H9 (cell line): Measurements from ENCODE around the gene DRD4. TPM values are rescaled to one million over a fixed set of nuclear protein-coding genes. Genes with fewer than 3 reads are reported as not detected.

ENCODE experiments used
- DNase-seq: peaks from one replicate; pipeline ENCODE4 v3.0.0-alpha.2; 2017
- H2AFZ ChIP-seq: one replicate; pipeline ENCODE4 v1.6.1; 2013; ENCODE audit warnings: mild to moderate bottlenecking, low read length, control low read depth, moderate library complexity
- H2AK5ac ChIP-seq: 2 replicates; pipeline ENCODE4 v1.6.1; 2013; ENCODE audit warnings: low read length, control low read depth, mixed read lengths; ENCODE audit not compliant: insufficient read length
- H2BK120ac ChIP-seq: one replicate; pipeline ENCODE4 v1.6.1; 2013; ENCODE audit warnings: low read depth, mild to moderate bottlenecking, low read length, control low read depth, inconsistent platforms; ENCODE audit not compliant: poor library complexity, severe bottlenecking
- H2BK12ac ChIP-seq: 2 replicates; pipeline ENCODE4 v1.6.1; 2013; ENCODE audit warnings: low read length, control low read depth, mixed read lengths, low read depth; ENCODE audit not compliant: insufficient read length
- H2BK15ac ChIP-seq: 2 replicates; pipeline ENCODE4 v1.6.1; 2013; ENCODE audit warnings: low read depth, low read length, control low read depth
- H2BK20ac ChIP-seq: one replicate; pipeline ENCODE4 v1.6.1; 2013; ENCODE audit warnings: low read depth, mild to moderate bottlenecking, low read length, control low read depth, inconsistent platforms; ENCODE audit not compliant: poor library complexity, severe bottlenecking
- H2BK5ac ChIP-seq: 2 replicates; pipeline ENCODE4 v1.6.1; 2013; ENCODE audit warnings: low read length, control low read depth, mixed read lengths; ENCODE audit not compliant: insufficient read length
- H3K14ac ChIP-seq: 2 replicates; pipeline ENCODE4 v1.6.1; 2013; ENCODE audit warnings: low read length, control low read depth; ENCODE audit not compliant: insufficient read depth
- H3K18ac ChIP-seq: 2 replicates; pipeline ENCODE4 v1.6.1; 2013; ENCODE audit warnings: low read depth, mild to moderate bottlenecking, mixed read lengths, low read length, control low read depth; ENCODE audit not compliant: insufficient read length
- H3K23ac ChIP-seq: 2 replicates; pipeline ENCODE4 v1.6.1; 2013; ENCODE audit warnings: low read length, control low read depth, mixed read lengths, low read depth; ENCODE audit not compliant: insufficient read length
- H3K23me2 ChIP-seq: 2 replicates; pipeline ENCODE4 v1.6.1; 2013; ENCODE audit warnings: low read depth, mild to moderate bottlenecking, mixed read lengths, low read length, control low read depth; ENCODE audit not compliant: insufficient read length, poor library complexity, severe bottlenecking
- H3K27ac ChIP-seq: 2 replicates; pipeline ENCODE4 v1.5.1; 2013; ENCODE audit warnings: low read length, control low read depth, mixed read lengths, low read depth; ENCODE audit not compliant: insufficient read length
- H3K27me3 ChIP-seq: 2 replicates; pipeline ENCODE4 v1.6.1; 2013; ENCODE audit warnings: low read length, control low read depth, inconsistent platforms; ENCODE audit not compliant: insufficient read depth
- H3K4ac ChIP-seq: 2 replicates; pipeline ENCODE4 v1.6.1; 2013; ENCODE audit warnings: low read depth, mild to moderate bottlenecking, control low read depth, inconsistent platforms, low read length, moderate library complexity
- H3K4me1 ChIP-seq: 2 replicates; pipeline ENCODE4 v1.6.1; 2013; ENCODE audit warnings: low read length, control low read depth, inconsistent platforms; ENCODE audit not compliant: insufficient read depth
- H3K4me2 ChIP-seq: 2 replicates; pipeline ENCODE4 v1.6.1; 2013; ENCODE audit warnings: low read length, control low read depth, mixed read lengths; ENCODE audit not compliant: insufficient read length, insufficient read depth
- H3K56ac ChIP-seq: 2 replicates; pipeline ENCODE4 v1.6.1; 2013; ENCODE audit warnings: low read depth, mild to moderate bottlenecking, mixed read lengths, low read length, control low read depth; ENCODE audit not compliant: insufficient read length
- H3K79me1 ChIP-seq: 2 replicates; pipeline ENCODE4 v1.6.1; 2013; ENCODE audit warnings: low read depth, mild to moderate bottlenecking, moderate library complexity, low read length, control low read depth, inconsistent platforms; ENCODE audit not compliant: insufficient read depth, poor library complexity, severe bottlenecking
- H3K79me2 ChIP-seq: 2 replicates; pipeline ENCODE4 v1.6.1; 2013; ENCODE audit warnings: low read length, control low read depth, inconsistent platforms; ENCODE audit not compliant: insufficient read depth
- H3K9ac ChIP-seq: 2 replicates; pipeline ENCODE4 v1.6.1; 2013; ENCODE audit warnings: low read length, control low read depth, mixed read lengths; ENCODE audit not compliant: insufficient read length; ENCODE audit errors: extremely low read depth
- H3K9me3 ChIP-seq: one replicate; pipeline ENCODE4 v1.6.1; 2013; ENCODE audit warnings: low read depth, low read length, inconsistent platforms; ENCODE audit not compliant: control insufficient read depth
- H3T11ph ChIP-seq: one replicate; pipeline ENCODE4 v1.6.1; 2013; ENCODE audit warnings: mild to moderate bottlenecking, low read length, control low read depth, inconsistent platforms
- H4K20me1 ChIP-seq: one replicate; pipeline ENCODE4 v1.6.1; 2013; ENCODE audit not compliant: control insufficient read depth, insufficient read length, insufficient read depth
- H4K5ac ChIP-seq: 2 replicates; pipeline ENCODE4 v1.6.1; 2013; ENCODE audit warnings: low read depth, mild to moderate bottlenecking, mixed read lengths, low read length, control low read depth; ENCODE audit not compliant: insufficient read length
- H4K8ac ChIP-seq: replicated peaks from 2 replicates; pipeline ENCODE4 v1.6.1; 2013; ENCODE audit warnings: low read length, control low read depth, mixed read lengths, low read depth; ENCODE audit not compliant: insufficient read length
- H4K91ac ChIP-seq: 2 replicates; pipeline ENCODE4 v1.6.1; 2013; ENCODE audit warnings: low read depth, mild to moderate bottlenecking, moderate library complexity, mixed read lengths, low read length, control low read depth; ENCODE audit not compliant: insufficient read length
- H3K27ac Mint-ChIP-seq, 3 experiments: 2 replicates in 2 of 3; 3 replicates in 1 of 3; pipeline ENCODE4 v1.8.0; 2020 to 2021; ENCODE audit warnings: mixed read lengths in 3 of 3, mild to moderate bottlenecking in 1 of 3, moderate library complexity in 1 of 3
- H3K27me3 Mint-ChIP-seq: 2 replicates; pipeline ENCODE4 v1.8.0; 2021; ENCODE audit warnings: low read depth, mild to moderate bottlenecking, moderate library complexity, mixed read lengths
- H3K36me3 Mint-ChIP-seq, 3 experiments: 2 replicates in 2 of 3; 3 replicates in 1 of 3; pipeline ENCODE4 v1.8.0; 2020 to 2021; ENCODE audit warnings: low read depth in 3 of 3, mixed read lengths in 3 of 3; ENCODE audit not compliant: insufficient read depth in 1 of 3
- H3K4me1 Mint-ChIP-seq, 2 experiments: 2 replicates each; pipeline ENCODE4 v1.8.0; 2020; ENCODE audit warnings: mixed read lengths in 2 of 2
- H3K4me3 Mint-ChIP-seq, 2 experiments: 2 replicates in 1 of 2; 3 replicates in 1 of 2; pipeline ENCODE4 v1.8.0; 2020 to 2021; ENCODE audit warnings: mild to moderate bottlenecking in 2 of 2, mixed read lengths in 2 of 2, moderate library complexity in 1 of 2
- H3K9me3 Mint-ChIP-seq, 2 experiments: 2 replicates in 1 of 2; 3 replicates in 1 of 2; pipeline ENCODE4 v1.8.0; 2020; ENCODE audit warnings: mild to moderate bottlenecking in 2 of 2, mixed read lengths in 2 of 2, moderate library complexity in 1 of 2
- CTCF ChIP-seq: fragments of 200-600 bp; sonication (generic); conservative IDR thresholded peaks from 3 replicates; pipeline ENCODE4 v1.8.0; 2021; ENCODE audit warnings: antibody characterized with exemption, mild to moderate bottlenecking
- WGBS: extraction: QIAGEN DNeasy Blood & Tissue Kit; methylation state at CpG from one replicate; pipeline ENCODE4 v1.1.7; 2013; ENCODE audit warnings: missing lambda C conversion rate, low lambda C conversion rate, mixed read lengths; ENCODE audit not compliant: insufficient read length; ENCODE audit errors: extremely low coverage; 5-methylcytosine and 5-hydroxymethylcytosine counted together
- total RNA-seq: library from RNA; stranded (reverse); gene quantifications from 2 replicates; pipeline ENCODE4 v1.2.1, GENCODE V29; 2021

The DRD4 gene
- total RNA-seq, 1 experiment from 2014 or later, result 6.8 TPM

DNA sequence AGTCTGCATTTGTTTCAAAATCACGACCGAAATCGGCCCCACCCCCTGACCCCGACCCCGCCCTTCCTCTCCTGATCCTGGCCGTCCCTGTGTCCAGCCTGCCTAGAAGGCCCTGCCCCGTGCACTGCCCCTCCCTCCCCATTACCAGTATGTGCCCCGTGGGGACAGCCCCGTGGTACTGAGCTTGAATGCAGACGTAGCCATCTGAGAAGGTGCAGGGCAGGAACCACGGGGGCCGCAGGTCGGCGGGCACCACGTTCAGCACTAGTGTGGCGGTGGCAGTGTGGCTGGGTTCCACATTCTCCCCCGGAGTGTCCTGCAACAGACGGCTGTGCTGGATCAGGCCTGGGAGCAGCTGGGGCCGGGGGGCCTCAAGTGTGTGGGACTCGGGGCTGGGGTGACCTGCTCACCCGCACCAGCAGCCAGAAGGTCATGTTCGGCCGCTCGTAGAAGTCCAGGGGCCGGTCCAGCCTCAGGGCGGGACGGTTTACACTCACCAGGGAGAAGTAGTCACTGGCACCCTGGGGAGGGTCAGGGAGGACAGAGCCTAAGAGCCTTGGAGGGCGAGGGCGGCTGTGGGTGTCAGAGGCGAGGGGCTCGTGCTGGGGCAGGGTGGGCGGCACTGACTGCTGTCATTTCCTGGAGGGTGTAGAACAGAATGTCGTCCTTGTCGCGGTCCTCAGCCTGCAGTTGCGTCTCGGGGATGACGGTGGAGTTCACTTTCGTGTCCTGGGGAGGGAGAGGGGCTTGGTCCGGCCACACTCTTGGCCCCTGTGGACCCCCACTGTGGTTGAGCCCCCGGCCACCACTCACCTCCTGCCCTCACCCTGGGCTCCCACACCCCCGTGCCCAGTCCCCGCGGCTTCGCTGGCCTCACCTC is 15.9 kb upstream of the DRD4 start:
- no CpG with 5 or more reads among the region's 45 CpGs for WGBS
- H3K56ac ChIP-seq, result no peak overlapping the region
- H3K4me2 ChIP-seq, result no peak overlapping the region
- no peak overlapping the region for H3K4ac ChIP-seq
- no peaks in the 10 kb centered on the region for H3K9me3 Mint-ChIP-seq
- no peaks in the 10 kb centered on the region for H4K20me1 ChIP-seq
- H3K79me2 ChIP-seq, result no peaks in the 10 kb centered on the region
- no peak overlapping the region for H2BK15ac ChIP-seq
- no peak overlapping the region for H2AK5ac ChIP-seq
- TF ChIP-seq CTCF, result no peak
- H3K14ac ChIP-seq, result no peak overlapping the region
- H2BK120ac ChIP-seq, result no peak overlapping the region
- H3K9ac ChIP-seq, result no peak overlapping the region
- no peak overlapping the region for H3K27ac Mint-ChIP-seq
- no peaks in the 10 kb centered on the region for H3K23me2 ChIP-seq
- H3K4me1 ChIP-seq, result no peaks in the 10 kb centered on the region
- no peak overlapping the region for H3K27ac ChIP-seq
- no peak overlapping the region for H2BK5ac ChIP-seq
- H3K36me3 Mint-ChIP-seq, result peaks cover 0 to 3% (median 0%) of the 10 kb centered on the region in 3 experiments; a peak in 1 of 7 replicates
- no peak for DNase-seq
- no peak overlapping the region for H3T11ph ChIP-seq
- H3K9me3 ChIP-seq, result no peaks in the 10 kb centered on the region
- no peak overlapping the region for H4K8ac ChIP-seq
- H3K4me3 Mint-ChIP-seq, result no peak overlapping the region
- no peaks in the 10 kb centered on the region for H3K79me1 ChIP-seq
- no peak overlapping the region for H2AFZ ChIP-seq
- peaks cover 6% of the 10 kb centered on the region for H3K27me3 Mint-ChIP-seq
- no peak overlapping the region for H3K23ac ChIP-seq
- H3K18ac ChIP-seq, result no peak overlapping the region
- no peak overlapping the region for H2BK20ac ChIP-seq
- no peak overlapping the region for H2BK12ac ChIP-seq
- no peaks in the 10 kb centered on the region for H3K27me3 ChIP-seq
- H4K91ac ChIP-seq, result no peak overlapping the region
- H3K4me1 Mint-ChIP-seq, result 0 out of 4 replicates have a peak, but pooled peaks cover 0 to 4% of the 10 kb centered on the region in 2 experiments
- H4K5ac ChIP-seq, result no peak overlapping the region
